H9 (cell line): ENCODE data around the gene NOL9. TPM values are rescaled to one million over a fixed set of nuclear protein-coding genes. Genes with fewer than 3 reads are reported as not detected.
A peak's percentile ranks its signal among the peaks of the same experiment; 100 is the strongest.

Experiments used
- DNase-seq: peaks from one replicate; pipeline ENCODE4 v3.0.0-alpha.2; 2017
- H2AFZ ChIP-seq: one replicate; pipeline ENCODE4 v1.6.1; 2013; ENCODE audit warnings: mild to moderate bottlenecking, low read length, control low read depth, moderate library complexity
- H2AK5ac ChIP-seq: 2 replicates; pipeline ENCODE4 v1.6.1; 2013; ENCODE audit warnings: low read length, control low read depth, mixed read lengths; ENCODE audit not compliant: insufficient read length
- H2BK120ac ChIP-seq: one replicate; pipeline ENCODE4 v1.6.1; 2013; ENCODE audit warnings: low read depth, mild to moderate bottlenecking, low read length, control low read depth, inconsistent platforms; ENCODE audit not compliant: poor library complexity, severe bottlenecking
- H2BK12ac ChIP-seq: 2 replicates; pipeline ENCODE4 v1.6.1; 2013; ENCODE audit warnings: low read length, control low read depth, mixed read lengths, low read depth; ENCODE audit not compliant: insufficient read length
- H2BK15ac ChIP-seq: 2 replicates; pipeline ENCODE4 v1.6.1; 2013; ENCODE audit warnings: low read depth, low read length, control low read depth
- H2BK20ac ChIP-seq: one replicate; pipeline ENCODE4 v1.6.1; 2013; ENCODE audit warnings: low read depth, mild to moderate bottlenecking, low read length, control low read depth, inconsistent platforms; ENCODE audit not compliant: poor library complexity, severe bottlenecking
- H2BK5ac ChIP-seq: 2 replicates; pipeline ENCODE4 v1.6.1; 2013; ENCODE audit warnings: low read length, control low read depth, mixed read lengths; ENCODE audit not compliant: insufficient read length
- H3K14ac ChIP-seq: 2 replicates; pipeline ENCODE4 v1.6.1; 2013; ENCODE audit warnings: low read length, control low read depth; ENCODE audit not compliant: insufficient read depth
- H3K18ac ChIP-seq: 2 replicates; pipeline ENCODE4 v1.6.1; 2013; ENCODE audit warnings: low read depth, mild to moderate bottlenecking, mixed read lengths, low read length, control low read depth; ENCODE audit not compliant: insufficient read length
- H3K23ac ChIP-seq: 2 replicates; pipeline ENCODE4 v1.6.1; 2013; ENCODE audit warnings: low read length, control low read depth, mixed read lengths, low read depth; ENCODE audit not compliant: insufficient read length
- H3K23me2 ChIP-seq: 2 replicates; pipeline ENCODE4 v1.6.1; 2013; ENCODE audit warnings: low read depth, mild to moderate bottlenecking, mixed read lengths, low read length, control low read depth; ENCODE audit not compliant: insufficient read length, poor library complexity, severe bottlenecking
- H3K27ac ChIP-seq: 2 replicates; pipeline ENCODE4 v1.5.1; 2013; ENCODE audit warnings: low read length, control low read depth, mixed read lengths, low read depth; ENCODE audit not compliant: insufficient read length
- H3K27me3 ChIP-seq: 2 replicates; pipeline ENCODE4 v1.6.1; 2013; ENCODE audit warnings: low read length, control low read depth, inconsistent platforms; ENCODE audit not compliant: insufficient read depth
- H3K4ac ChIP-seq: 2 replicates; pipeline ENCODE4 v1.6.1; 2013; ENCODE audit warnings: low read depth, mild to moderate bottlenecking, control low read depth, inconsistent platforms, low read length, moderate library complexity
- H3K4me1 ChIP-seq: 2 replicates; pipeline ENCODE4 v1.6.1; 2013; ENCODE audit warnings: low read length, control low read depth, inconsistent platforms; ENCODE audit not compliant: insufficient read depth
- H3K4me2 ChIP-seq: 2 replicates; pipeline ENCODE4 v1.6.1; 2013; ENCODE audit warnings: low read length, control low read depth, mixed read lengths; ENCODE audit not compliant: insufficient read length, insufficient read depth
- H3K56ac ChIP-seq: 2 replicates; pipeline ENCODE4 v1.6.1; 2013; ENCODE audit warnings: low read depth, mild to moderate bottlenecking, mixed read lengths, low read length, control low read depth; ENCODE audit not compliant: insufficient read length
- H3K79me1 ChIP-seq: 2 replicates; pipeline ENCODE4 v1.6.1; 2013; ENCODE audit warnings: low read depth, mild to moderate bottlenecking, moderate library complexity, low read length, control low read depth, inconsistent platforms; ENCODE audit not compliant: insufficient read depth, poor library complexity, severe bottlenecking
- H3K79me2 ChIP-seq: 2 replicates; pipeline ENCODE4 v1.6.1; 2013; ENCODE audit warnings: low read length, control low read depth, inconsistent platforms; ENCODE audit not compliant: insufficient read depth
- H3K9ac ChIP-seq: 2 replicates; pipeline ENCODE4 v1.6.1; 2013; ENCODE audit warnings: low read length, control low read depth, mixed read lengths; ENCODE audit not compliant: insufficient read length; ENCODE audit errors: extremely low read depth
- H3K9me3 ChIP-seq: one replicate; pipeline ENCODE4 v1.6.1; 2013; ENCODE audit warnings: low read depth, low read length, inconsistent platforms; ENCODE audit not compliant: control insufficient read depth
- H3T11ph ChIP-seq: one replicate; pipeline ENCODE4 v1.6.1; 2013; ENCODE audit warnings: mild to moderate bottlenecking, low read length, control low read depth, inconsistent platforms
- H4K20me1 ChIP-seq: one replicate; pipeline ENCODE4 v1.6.1; 2013; ENCODE audit not compliant: control insufficient read depth, insufficient read length, insufficient read depth
- H4K5ac ChIP-seq: 2 replicates; pipeline ENCODE4 v1.6.1; 2013; ENCODE audit warnings: low read depth, mild to moderate bottlenecking, mixed read lengths, low read length, control low read depth; ENCODE audit not compliant: insufficient read length
- H4K8ac ChIP-seq: replicated peaks from 2 replicates; pipeline ENCODE4 v1.6.1; 2013; ENCODE audit warnings: low read length, control low read depth, mixed read lengths, low read depth; ENCODE audit not compliant: insufficient read length
- H4K91ac ChIP-seq: 2 replicates; pipeline ENCODE4 v1.6.1; 2013; ENCODE audit warnings: low read depth, mild to moderate bottlenecking, moderate library complexity, mixed read lengths, low read length, control low read depth; ENCODE audit not compliant: insufficient read length
- H3K27ac Mint-ChIP-seq, 3 experiments: 2 replicates in 2 of 3; 3 replicates in 1 of 3; pipeline ENCODE4 v1.8.0; 2020 to 2021; ENCODE audit warnings: mixed read lengths in 3 of 3, mild to moderate bottlenecking in 1 of 3, moderate library complexity in 1 of 3
- H3K27me3 Mint-ChIP-seq: 2 replicates; pipeline ENCODE4 v1.8.0; 2021; ENCODE audit warnings: low read depth, mild to moderate bottlenecking, moderate library complexity, mixed read lengths
- H3K36me3 Mint-ChIP-seq, 3 experiments: 2 replicates in 2 of 3; 3 replicates in 1 of 3; pipeline ENCODE4 v1.8.0; 2020 to 2021; ENCODE audit warnings: low read depth in 3 of 3, mixed read lengths in 3 of 3; ENCODE audit not compliant: insufficient read depth in 1 of 3
- H3K4me1 Mint-ChIP-seq, 2 experiments: 2 replicates each; pipeline ENCODE4 v1.8.0; 2020; ENCODE audit warnings: mixed read lengths in 2 of 2
- H3K4me3 Mint-ChIP-seq, 2 experiments: 2 replicates in 1 of 2; 3 replicates in 1 of 2; pipeline ENCODE4 v1.8.0; 2020 to 2021; ENCODE audit warnings: mild to moderate bottlenecking in 2 of 2, mixed read lengths in 2 of 2, moderate library complexity in 1 of 2
- H3K9me3 Mint-ChIP-seq, 2 experiments: 2 replicates in 1 of 2; 3 replicates in 1 of 2; pipeline ENCODE4 v1.8.0; 2020; ENCODE audit warnings: mild to moderate bottlenecking in 2 of 2, mixed read lengths in 2 of 2, moderate library complexity in 1 of 2
- CTCF ChIP-seq: fragments of 200-600 bp; sonication (generic); conservative IDR thresholded peaks from 3 replicates; pipeline ENCODE4 v1.8.0; 2021; ENCODE audit warnings: antibody characterized with exemption, mild to moderate bottlenecking
- WGBS: extraction: QIAGEN DNeasy Blood & Tissue Kit; methylation state at CpG from one replicate; pipeline ENCODE4 v1.1.7; 2013; ENCODE audit warnings: missing lambda C conversion rate, low lambda C conversion rate, mixed read lengths; ENCODE audit not compliant: insufficient read length; ENCODE audit errors: extremely low coverage; 5-methylcytosine and 5-hydroxymethylcytosine counted together
- total RNA-seq: library from RNA; stranded (reverse); gene quantifications from 2 replicates; pipeline ENCODE4 v1.2.1, GENCODE V29; 2021

The NOL9 gene
- total RNA-seq, 1 experiment from 2014 or later = 50.4 TPM

GRCh38 chr1:6521536-6521935 is 32.8 kb downstream of the NOL9 start:
- H4K91ac ChIP-seq = no peak overlapping the region
- no peak overlapping the region for H3K4ac ChIP-seq
- H2BK20ac ChIP-seq = no peak overlapping the region
- H4K20me1 ChIP-seq = no peaks in the 10 kb centered on the region
- H3K9ac ChIP-seq = no peak overlapping the region
- no peak overlapping the region for H3K4me2 ChIP-seq
- H3K4me3 Mint-ChIP-seq = no peak overlapping the region; a peak in 1 of 5 replicates
- no peak for DNase-seq
- H3K4me1 ChIP-seq = no peaks in the 10 kb centered on the region
- no peak overlapping the region for H4K5ac ChIP-seq
- peak overlapping the region in 1 of 3 experiments; percentile 94; a peak in 2 of 7 replicates for H3K27ac Mint-ChIP-seq
- H3K27me3 ChIP-seq = no peaks in the 10 kb centered on the region
- H3K4me1 Mint-ChIP-seq = peaks cover 27 to 28% of the 10 kb centered on the region in 2 experiments
- no peak overlapping the region for H2BK120ac ChIP-seq
- no peak for TF ChIP-seq CTCF
- H3K14ac ChIP-seq = no peak overlapping the region
- H2AK5ac ChIP-seq = no peak overlapping the region
- H3K18ac ChIP-seq = no peak overlapping the region
- H2BK12ac ChIP-seq = no peak overlapping the region
- no peak overlapping the region for H3K56ac ChIP-seq
- H3K9me3 Mint-ChIP-seq = no peaks in the 10 kb centered on the region
- H3T11ph ChIP-seq = no peak overlapping the region
- WGBS = no CpG with 5 or more reads among the region's 5 CpGs
- no peaks in the 10 kb centered on the region for H3K23me2 ChIP-seq
- H3K27me3 Mint-ChIP-seq = no peaks in the 10 kb centered on the region
- H3K79me1 ChIP-seq = no peaks in the 10 kb centered on the region
- H4K8ac ChIP-seq = no peak overlapping the region
- H2AFZ ChIP-seq = no peak overlapping the region
- no peaks in the 10 kb centered on the region for H3K9me3 ChIP-seq
- no peak overlapping the region for H2BK5ac ChIP-seq
- H2BK15ac ChIP-seq = no peak overlapping the region
- no peak overlapping the region for H3K23ac ChIP-seq
- peaks cover 9 to 19% (median 19%) of the 10 kb centered on the region in 3 experiments; a peak in 6 of 7 replicates for H3K36me3 Mint-ChIP-seq
- no peak overlapping the region for H3K27ac ChIP-seq
- H3K79me2 ChIP-seq = no peaks in the 10 kb centered on the region
